IPS-15b (cell line): ENCODE results near the gene TARP.
"Not testable (repeated sequence)": the region's sequence is repeated elsewhere in the genome, so short reads cannot be mapped to it uniquely, and the experiment has no call there.

Experiments
- H3K27me3 ChIP-seq: one replicate; pipeline ENCODE4 v1.6.1; 2013; ENCODE audit warnings: low read length; ENCODE audit not compliant: control insufficient read depth, insufficient read depth
- H3K36me3 ChIP-seq: one replicate; pipeline ENCODE4 v1.6.1; 2013; ENCODE audit warnings: low read length; ENCODE audit not compliant: control insufficient read depth, insufficient read depth
- H3K4me1 ChIP-seq: one replicate; pipeline ENCODE4 v1.6.1; 2013; ENCODE audit warnings: mild to moderate bottlenecking, low read length; ENCODE audit not compliant: control insufficient read depth, insufficient read depth
- H3K4me3 ChIP-seq: one replicate; pipeline ENCODE4 v1.5.1; 2013; ENCODE audit warnings: low read depth, low read length
- H3K9ac ChIP-seq: one replicate; pipeline ENCODE4 v1.6.1; 2013; ENCODE audit warnings: low read depth, mild to moderate bottlenecking, low read length
- H3K9me3 ChIP-seq: one replicate; pipeline ENCODE4 v1.6.1; 2013; ENCODE audit warnings: mild to moderate bottlenecking, low read length; ENCODE audit not compliant: control insufficient read depth, insufficient read depth

Gene TARP

GRCh38 chr7:38249849-38250248 lies 23.6 kb downstream of the TARP start:
- not testable (repeated sequence) for H3K4me1 ChIP-seq, H3K9me3 ChIP-seq, H3K36me3 ChIP-seq, H3K27me3 ChIP-seq, H3K4me3 ChIP-seq, H3K9ac ChIP-seq

- no peaks in the 10 kb centered on the region for H3K9me3 ChIP-seq
- no peaks in the 10 kb centered on the region for H3K4me1 ChIP-seq
- H3K27me3 ChIP-seq, result no peaks in the 10 kb centered on the region
- no peaks in the 10 kb centered on the region for H3K36me3 ChIP-seq
- H3K9ac ChIP-seq, result no peak overlapping the region
- no peak overlapping the region for H3K4me3 ChIP-seq
These were observed 25.3 kb downstream of the TARP start for GRCh38 chr7:38248069-38248567.

GRCh38 chr7:38245409-38245977 lies 27.9 kb downstream of the TARP start:
- H3K4me1 ChIP-seq, result no peaks in the 10 kb centered on the region
- no peak overlapping the region for H3K9ac ChIP-seq
- H3K4me3 ChIP-seq, result no peak overlapping the region
- H3K27me3 ChIP-seq, result no peaks in the 10 kb centered on the region
- no peaks in the 10 kb centered on the region for H3K36me3 ChIP-seq
- no peaks in the 10 kb centered on the region for H3K9me3 ChIP-seq

- H3K27me3 ChIP-seq, result no peaks in the 10 kb centered on the region
- H3K4me3 ChIP-seq, result no peak overlapping the region
- no peaks in the 10 kb centered on the region for H3K9me3 ChIP-seq
- no peaks in the 10 kb centered on the region for H3K4me1 ChIP-seq
- no peak overlapping the region for H3K9ac ChIP-seq
- H3K36me3 ChIP-seq, result no peaks in the 10 kb centered on the region
These were observed 28.9 kb downstream of the TARP start for GRCh38 chr7:38244516-38244915.

GRCh38 chr7:38243345-38243744 lies 30.1 kb downstream of the TARP start:
- not testable (repeated sequence) for H3K9me3 ChIP-seq, H3K36me3 ChIP-seq, H3K27me3 ChIP-seq

GRCh38 chr7:38242814-38243213 lies 30.6 kb downstream of the TARP start:
- H3K9ac ChIP-seq, result no peak overlapping the region
- H3K4me1 ChIP-seq, result no peaks in the 10 kb centered on the region
- H3K27me3 ChIP-seq, result no peaks in the 10 kb centered on the region
- no peaks in the 10 kb centered on the region for H3K36me3 ChIP-seq
- no peaks in the 10 kb centered on the region for H3K9me3 ChIP-seq
- no peak overlapping the region for H3K4me3 ChIP-seq

More at GRCh38 chr7:38243345-38243744, 30.1 kb downstream of the TARP start:
- not testable (repeated sequence) for H3K4me1 ChIP-seq, H3K9ac ChIP-seq, H3K4me3 ChIP-seq

GRCh38 chr7:38241071-38241470 lies 32.4 kb downstream of the TARP start:
- H3K36me3 ChIP-seq, result no peaks in the 10 kb centered on the region
- H3K27me3 ChIP-seq, result no peaks in the 10 kb centered on the region

GRCh38 chr7:38239129-38239528 lies 34.3 kb downstream of the TARP start:
- not testable (repeated sequence) for H3K4me1 ChIP-seq, H3K27me3 ChIP-seq, H3K36me3 ChIP-seq, H3K4me3 ChIP-seq, H3K9ac ChIP-seq, H3K9me3 ChIP-seq

More at GRCh38 chr7:38241071-38241470, 32.4 kb downstream of the TARP start:
- H3K9me3 ChIP-seq, result no peaks in the 10 kb centered on the region
- H3K9ac ChIP-seq, result no peak overlapping the region
- no peaks in the 10 kb centered on the region for H3K4me1 ChIP-seq
- no peak overlapping the region for H3K4me3 ChIP-seq

GRCh38 chr7:38235606-38236005 lies 37.8 kb downstream of the TARP start:
- no peaks in the 10 kb centered on the region for H3K36me3 ChIP-seq
- H3K9me3 ChIP-seq, result no peaks in the 10 kb centered on the region
- no peaks in the 10 kb centered on the region for H3K4me1 ChIP-seq
- H3K4me3 ChIP-seq, result no peak overlapping the region
- H3K27me3 ChIP-seq, result no peaks in the 10 kb centered on the region
- H3K9ac ChIP-seq, result no peak overlapping the region

GRCh38 chr7:38234759-38235158 lies 38.7 kb downstream of the TARP start:
- not testable (repeated sequence) for H3K4me3 ChIP-seq, H3K9me3 ChIP-seq, H3K9ac ChIP-seq, H3K4me1 ChIP-seq, H3K36me3 ChIP-seq, H3K27me3 ChIP-seq

- H3K9ac ChIP-seq, result no peak overlapping the region
- H3K4me1 ChIP-seq, result no peaks in the 10 kb centered on the region
- no peaks in the 10 kb centered on the region for H3K9me3 ChIP-seq
- H3K4me3 ChIP-seq, result no peak overlapping the region
- H3K36me3 ChIP-seq, result peaks cover 2% of the 10 kb centered on the region
- no peaks in the 10 kb centered on the region for H3K27me3 ChIP-seq
These were observed 40.7 kb downstream of the TARP start for GRCh38 chr7:38232502-38233366.
